NCI-H2196 treated with DMSO at 0.1 percent for 48 hours (cell line): Measurements from ENCODE around the gene TNFRSF18.
A peak's percentile ranks its signal among the peaks of the same experiment; 100 is the strongest.

ENCODE experiments used
- DNase-seq: peaks from one replicate; lab custom pipeline; 2025; ENCODE audit not compliant: unreplicated experiment; lab: John Stamatoyannopoulos, UW

TNFRSF18 gene

DNA sequence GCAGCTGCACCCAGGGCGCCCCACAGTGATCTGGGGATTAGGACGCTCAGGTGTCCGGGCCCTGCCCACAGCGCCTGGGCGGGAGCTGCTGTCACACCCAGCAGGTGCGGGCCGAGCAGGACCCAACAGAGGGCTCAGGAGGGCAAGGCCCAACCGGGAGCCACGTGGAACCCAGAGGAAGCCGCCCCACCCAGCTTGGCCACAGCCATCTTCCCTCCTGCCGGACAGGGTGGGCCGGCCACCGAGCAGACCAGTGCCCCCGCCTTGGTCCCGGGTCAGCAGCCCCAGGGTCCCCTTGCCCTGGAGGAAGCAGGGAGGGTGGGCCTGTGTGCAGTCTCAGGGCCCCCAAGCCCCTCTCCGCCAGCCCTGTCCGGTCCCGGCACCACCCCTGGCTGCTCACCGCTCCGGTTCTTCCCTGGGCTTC is 39.0 kb downstream of the TNFRSF18 start:
- no peak for DNase-seq

GRCh38 chr1:1166642-1167397 is 39.6 kb downstream of the TNFRSF18 start:
- no peak for DNase-seq

GRCh38 chr1:1165900-1166421 is 40.4 kb downstream of the TNFRSF18 start:
- DNase-seq: no peak

GRCh38 chr1:1165485-1165884 is 40.9 kb downstream of the TNFRSF18 start:
- DNase-seq: peak; percentile 37

GRCh38 chr1:1164701-1165451 is 41.5 kb downstream of the TNFRSF18 start:
- DNase-seq: no peak

GRCh38 chr1:1164361-1164700 is 42.1 kb downstream of the TNFRSF18 start:
- DNase-seq: no peak

DNA sequence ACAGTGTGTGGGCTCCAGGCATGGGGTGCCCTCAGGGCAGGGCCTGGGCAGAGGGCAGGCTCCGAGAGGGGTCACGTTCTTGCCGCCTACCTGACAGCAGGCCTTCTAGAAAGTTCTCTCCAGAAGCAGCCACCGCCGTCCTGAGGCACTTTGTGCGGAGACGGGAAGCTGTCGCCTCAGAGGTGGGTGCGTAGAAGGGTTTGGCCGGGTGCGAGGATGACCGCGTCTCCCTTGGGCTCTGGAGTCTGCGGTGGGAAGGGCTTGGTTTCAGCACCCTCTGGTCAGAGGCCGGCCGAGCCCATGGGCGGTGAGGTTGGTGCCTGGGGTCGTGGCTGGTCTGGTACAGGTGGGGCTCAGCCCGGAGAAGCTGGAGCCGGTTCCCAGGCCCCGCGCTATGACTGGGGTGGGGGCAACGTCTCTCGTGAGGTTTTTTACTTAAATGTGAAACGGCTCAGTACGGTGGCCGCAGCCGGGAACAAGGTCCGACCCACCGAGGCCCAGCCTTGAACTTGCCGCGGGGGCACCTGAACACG is 42.8 kb downstream of the TNFRSF18 start:
- DNase-seq: no peak

GRCh38 chr1:1162597-1163537 is 43.5 kb downstream of the TNFRSF18 start:
- DNase-seq: peak; percentile 91

GRCh38 chr1:1161683-1162079 is 44.7 kb downstream of the TNFRSF18 start:
- DNase-seq: no peak

DNA sequence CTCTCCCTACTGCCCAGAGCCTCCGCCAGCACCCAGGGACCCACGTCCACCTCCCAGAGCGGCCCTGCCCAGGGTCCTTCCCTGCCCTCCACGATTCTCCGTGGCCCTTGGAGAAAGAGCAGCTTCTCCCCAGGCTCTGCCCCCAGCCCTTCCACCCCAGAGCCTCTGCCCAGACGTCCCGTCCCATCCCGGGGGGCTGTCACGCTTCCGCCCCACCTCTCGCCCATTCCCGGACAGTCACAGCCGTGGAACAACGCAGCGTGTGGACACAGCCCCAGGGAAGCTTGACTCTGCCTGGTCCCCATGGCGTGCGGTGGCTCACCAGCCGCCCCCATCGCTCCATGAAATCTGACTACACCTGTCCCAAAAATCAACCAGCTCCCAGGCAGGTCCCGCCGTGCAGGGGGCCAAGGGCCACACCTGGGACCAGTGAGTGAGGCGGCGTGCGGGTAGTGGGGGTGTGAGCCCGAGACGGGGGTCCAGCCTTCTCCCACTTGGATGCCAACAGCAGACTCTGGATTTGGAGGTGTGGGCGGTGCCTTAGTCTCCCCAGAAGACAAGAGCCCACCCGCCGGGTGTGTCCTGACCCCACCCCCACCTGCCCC is 45.2 kb downstream of the TNFRSF18 start:
- no peak for DNase-seq

GRCh38 chr1:1160281-1160930 is 46.0 kb downstream of the TNFRSF18 start:
- no peak for DNase-seq

DNA sequence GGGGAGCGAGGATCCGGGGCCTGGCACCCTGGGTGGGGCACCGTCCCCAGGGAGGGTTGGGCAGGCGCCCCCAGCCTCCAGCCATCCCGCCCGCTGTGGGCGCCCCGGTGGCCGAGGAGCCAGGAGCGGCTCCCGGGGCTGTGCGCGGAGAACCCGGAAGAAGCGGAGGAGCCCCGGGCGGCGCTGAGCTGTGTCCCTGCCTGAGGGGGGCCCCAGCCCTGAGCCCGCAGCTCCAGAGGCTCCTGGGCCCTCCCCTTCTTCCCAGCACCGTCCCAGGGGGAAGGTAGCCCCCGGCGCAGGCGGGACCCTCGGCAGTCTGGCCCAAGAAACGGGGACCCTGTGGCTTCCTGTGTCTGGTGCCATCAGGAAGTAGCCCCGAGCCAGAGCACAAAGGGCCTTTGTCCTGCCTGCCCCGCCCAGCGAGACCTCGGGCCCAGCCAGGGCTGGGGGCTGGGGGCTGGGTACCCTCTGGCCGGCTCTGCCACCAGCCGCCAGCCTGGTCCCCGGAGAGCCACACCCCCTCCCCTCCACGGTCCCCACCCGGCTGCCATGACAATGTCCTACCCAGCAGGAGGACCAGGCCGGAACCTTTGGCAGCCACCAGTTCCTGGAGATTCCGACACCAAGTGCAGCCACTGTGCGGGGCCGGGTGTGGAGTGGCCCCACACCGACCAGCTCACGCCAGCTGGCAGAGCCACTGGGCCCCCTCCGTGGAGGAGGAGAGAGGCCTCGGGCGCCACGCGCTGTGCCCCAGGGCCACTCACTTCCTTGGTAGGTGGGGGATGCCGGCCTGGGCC is 48.3 kb downstream of the TNFRSF18 start:
- DNase-seq: no peak

- no peak for DNase-seq
Measured at GRCh38 chr1:1157426-1157913, 48.9 kb downstream of the TNFRSF18 start.

GRCh38 chr1:1157033-1157365 is 49.4 kb downstream of the TNFRSF18 start:
- DNase-seq: no peak

DNA sequence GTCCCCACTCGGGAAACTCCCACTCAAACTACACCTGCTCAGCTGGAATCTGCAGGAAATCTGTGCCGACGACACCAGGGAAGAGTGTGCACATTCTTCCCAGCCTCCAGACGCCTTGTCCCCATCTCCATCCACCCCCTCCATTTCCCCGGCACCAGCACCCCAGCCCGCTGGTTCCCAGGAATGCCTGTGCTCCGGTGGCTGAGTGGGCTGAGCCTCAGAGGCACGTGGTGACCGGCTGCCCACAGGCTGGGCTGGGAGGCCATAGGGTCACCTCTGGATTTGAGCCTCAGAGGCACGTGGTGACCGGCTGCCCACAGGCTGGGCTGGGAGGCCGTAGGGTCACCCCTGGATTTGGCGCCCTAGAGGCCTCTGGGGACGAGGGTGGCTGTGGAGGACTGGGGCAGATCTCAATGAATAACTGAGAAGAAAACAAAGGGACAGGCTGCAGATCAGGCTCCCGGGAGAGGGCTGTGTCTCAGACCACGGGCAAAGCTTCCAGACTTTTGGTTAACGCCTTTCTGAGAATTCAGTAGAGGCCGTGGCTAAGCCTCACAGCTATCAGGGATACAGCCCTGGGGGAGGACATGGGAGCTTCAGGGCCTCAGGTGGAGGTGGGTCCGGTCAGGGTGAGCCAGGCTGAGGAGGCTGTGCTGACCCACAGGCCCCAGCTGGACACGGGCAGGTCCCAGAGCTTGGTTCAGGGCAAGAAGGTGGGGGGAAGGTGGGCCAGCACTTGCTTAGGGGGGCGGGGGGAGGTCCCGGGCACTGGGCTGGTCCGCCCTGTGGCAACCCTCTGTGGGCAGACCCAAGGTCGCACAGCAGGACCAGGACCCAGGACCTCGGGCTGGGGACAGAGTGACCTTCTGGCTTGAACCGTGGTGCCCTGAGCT is 50.0 kb downstream of the TNFRSF18 start:
- no peak for DNase-seq

GRCh38 chr1:1155258-1155657 is 51.1 kb downstream of the TNFRSF18 start:
- no peak for DNase-seq

DNA sequence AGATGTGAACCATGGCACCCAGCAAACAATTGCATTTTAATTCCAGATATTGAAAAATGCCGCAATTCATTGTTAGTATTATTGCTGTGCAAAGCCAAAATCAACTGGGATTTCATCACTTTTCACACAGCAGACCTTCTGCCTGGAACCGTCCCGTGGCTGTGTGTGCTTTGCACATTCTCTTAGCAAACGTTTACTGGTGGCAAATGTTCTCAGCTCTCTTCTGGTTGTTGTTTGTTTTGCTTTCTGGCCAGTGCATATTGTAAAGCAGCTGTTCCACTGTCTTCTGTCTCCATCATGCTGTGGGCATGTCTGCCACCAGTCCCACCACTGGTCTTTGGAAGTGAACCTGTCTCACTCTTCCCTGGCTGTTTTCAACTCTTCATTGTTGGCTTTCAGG is 52.5 kb downstream of the TNFRSF18 start:
- no peak for DNase-seq
